Breast epithelium (tissue), 4 donors: ENCODE results near the gene NLGN4X. TPM values are rescaled to one million over a fixed set of nuclear protein-coding genes. Genes with fewer than 3 reads are reported as not detected.

ENCODE experiments used
- DNase-seq, 2 donors: peaks; one replicate each; pipeline ENCODE4 v3.0.0-alpha.2; 2019; ENCODE audit warnings: low spot score in 2 of 2
- H3K27ac ChIP-seq, 2 donors: fragments of 200-600 bp; sonication (generic) in 1 of 2; one replicate each; pipeline ENCODE4 v1.5.1; 2016 to 2019; ENCODE audit warnings: mild to moderate bottlenecking in 1 of 2
- H3K27me3 ChIP-seq, 2 donors: fragments of 200-600 bp; sonication (generic) in 1 of 2; one replicate each; pipeline versions ENCODE4 v1.5.1 to v1.6.0; 2017 to 2019; ENCODE audit warnings: control low read depth in 1 of 2, mild to moderate bottlenecking in 1 of 2
- H3K36me3 ChIP-seq: fragments of 200-600 bp; one replicate; pipeline ENCODE4 v1.5.1; 2019
- H3K4me1 ChIP-seq, 2 donors: fragments of 200-600 bp; sonication (generic); one replicate each; pipeline ENCODE4 v1.5.1; 2016 to 2019; ENCODE audit warnings: control low read depth in 1 of 2
- H3K4me3 ChIP-seq, 3 donors: fragments of 200-600 bp; sonication (generic); 1 replicate in 2 of 3; 2 replicates in 1 of 3; pipeline ENCODE4 v1.5.1; 2016 to 2019; ENCODE audit warnings: mild to moderate bottlenecking in 3 of 3, moderate library complexity in 2 of 3
- H3K9me3 ChIP-seq, 2 donors: fragments of 200-600 bp; sonication (generic) in 1 of 2; one replicate each; pipeline ENCODE4 v1.5.1; 2016 to 2019; ENCODE audit warnings: control low read depth in 1 of 2
- CTCF ChIP-seq, 3 donors: fragments of 450-650 bp; IDR thresholded peaks; one replicate each; pipeline ENCODE4 v1.5.1; 2016 to 2017; ENCODE audit warnings: antibody characterized with exemption in 3 of 3, mild to moderate bottlenecking in 3 of 3, moderate library complexity in 3 of 3
- POLR2A ChIP-seq: fragments of 450-650 bp; IDR thresholded peaks from one replicate; pipeline ENCODE4 v1.6.1; 2016; ENCODE audit warnings: antibody characterized with exemption, mild to moderate bottlenecking, moderate library complexity
- POLR2AphosphoS5 ChIP-seq, 3 donors: sonication (generic); formaldehyde crosslinking; IDR thresholded peaks; one replicate each; pipeline ENCODE4 v1.6.1; 2017; ENCODE audit warnings: antibody characterized with exemption in 3 of 3
- intact Hi-C: fragments of 100-400 bp; cut with DNase I; formaldehyde crosslinking; loops from one replicate; pipeline ENCODE4 v1.15.1; 2023; ENCODE audit warnings: low total_unique reads
- total RNA-seq, 3 donors: library from RNA; depleted of rRNA; stranded (reverse); fragments of >200 nt; gene quantifications; one replicate each; pipeline ENCODE4 v1.1.0, GENCODE V29; 2016

The NLGN4X gene
- total RNA-seq, 3 donors from 2014 or later, result 0.64 to 8.6 (median 2.0) TPM

- Histone ChIP-seq H3K27ac (no peak overlapping the region), H3K4me1 (no peaks in the 10 kb centered on the region), H3K9me3 (peaks cover 0 to 2% of the 10 kb centered on the region in 2 donors), H3K36me3 (no peaks in the 10 kb centered on the region), H3K4me3 (no peak overlapping the region), H3K27me3 (no peaks in the 10 kb centered on the region)
- DNase-seq, result no peak
- intact Hi-C loops, result no loop called here
- TF ChIP-seq CTCF (IDR thresholded peaks at IDR 0.05) (no peak), POLR2AphosphoS5 (IDR thresholded peaks at IDR 0.05) (no peak), POLR2A (no peak)
Observed at GRCh38 chrX:6005856-6006255, 222.8 kb downstream of the NLGN4X start.

- Histone ChIP-seq H3K4me3 (no peak overlapping the region), H3K4me1 (no peaks in the 10 kb centered on the region), H3K9me3 (peaks cover 0 to 1% of the 10 kb centered on the region in 2 donors), H3K36me3 (no peaks in the 10 kb centered on the region), H3K27me3 (no peaks in the 10 kb centered on the region), H3K27ac (no peak overlapping the region)
- no peak for DNase-seq
- intact Hi-C loops, result no loop called here
- TF ChIP-seq POLR2A (no peak), CTCF (IDR thresholded peaks at IDR 0.05) (no peak), POLR2AphosphoS5 (IDR thresholded peaks at IDR 0.05) (no peak)
Observed at GRCh38 chrX:6004529-6004928, 224.1 kb downstream of the NLGN4X start.

GRCh38 chrX:6002056-6002455 lies 226.6 kb downstream of the NLGN4X start:
- no peak overlapping the region for H3K27ac ChIP-seq
- H3K4me1 ChIP-seq, result no peaks in the 10 kb centered on the region
- intact Hi-C loops, result no loop called here
- no peaks in the 10 kb centered on the region for H3K9me3 ChIP-seq
- no peak for TF ChIP-seq POLR2AphosphoS5 (IDR thresholded peaks at IDR 0.05)
- TF ChIP-seq CTCF (IDR thresholded peaks at IDR 0.05), result no peak
- TF ChIP-seq POLR2A, result no peak
- no peak overlapping the region for H3K4me3 ChIP-seq
- H3K36me3 ChIP-seq, result no peaks in the 10 kb centered on the region
- no peaks in the 10 kb centered on the region for H3K27me3 ChIP-seq
- no peak for DNase-seq

GRCh38 chrX:5998901-5999300 lies 229.8 kb downstream of the NLGN4X start:
- Histone ChIP-seq H3K36me3 (no peaks in the 10 kb centered on the region), H3K4me3 (no peak overlapping the region), H3K9me3 (no peaks in the 10 kb centered on the region), H3K27ac (no peak overlapping the region), H3K4me1 (no peaks in the 10 kb centered on the region), H3K27me3 (no peaks in the 10 kb centered on the region)
- intact Hi-C loops, result no loop called here
- no peak for TF ChIP-seq POLR2AphosphoS5 (IDR thresholded peaks at IDR 0.05)
- TF ChIP-seq CTCF (IDR thresholded peaks at IDR 0.05), result no peak
- no peak for TF ChIP-seq POLR2A
- DNase-seq, result no peak

- no peak for DNase-seq
- TF ChIP-seq POLR2A (no peak), CTCF (IDR thresholded peaks at IDR 0.05) (no peak)
- Histone ChIP-seq H3K4me3 (no peak overlapping the region), H3K36me3 (no peaks in the 10 kb centered on the region), H3K9me3 (no peaks in the 10 kb centered on the region), H3K27ac (no peak overlapping the region), H3K4me1 (no peaks in the 10 kb centered on the region), H3K27me3 (no peaks in the 10 kb centered on the region)
- intact Hi-C loops, result no loop called here
Observed at GRCh38 chrX:5998456-5998855, 230.2 kb downstream of the NLGN4X start.
